WI38 (cell line): ENCODE measurements around the gene OR5D18.
"Not testable (repeated sequence)": the region's sequence is repeated elsewhere in the genome, so short reads cannot be mapped to it uniquely, and the experiment has no call there.

ENCODE experiments used
- H3K4me3 ChIP-seq: 2 replicates; pipeline ENCODE4 v1.5.1; 2011; ENCODE audit warnings: low read depth, mild to moderate bottlenecking, control low read depth, low read length
- TF ChIP-seq, protein P1 (sequence below): IDR thresholded peaks from 2 replicates; pipeline ENCODE4 v1.5.1; 2012; ENCODE audit warnings: low read depth, mild to moderate bottlenecking, control low read depth, low read length

The OR5D18 gene

DNA sequence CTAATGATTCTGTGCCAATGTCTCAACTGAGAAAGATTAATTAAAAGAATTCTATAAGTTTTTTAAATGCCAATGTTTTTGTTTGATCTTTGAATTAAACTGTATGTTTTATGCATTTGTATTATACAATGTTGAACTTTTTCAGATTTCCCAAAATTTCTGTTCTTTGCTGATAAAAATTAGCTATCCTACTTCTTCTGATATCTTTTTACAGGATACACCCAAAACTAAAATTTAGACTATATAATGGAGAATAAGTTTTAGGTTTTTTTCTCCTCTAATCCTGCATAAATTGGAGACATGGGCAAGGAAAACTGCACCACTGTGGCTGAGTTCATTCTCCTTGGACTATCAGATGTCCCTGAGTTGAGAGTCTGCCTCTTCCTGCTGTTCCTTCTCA lies 7.5 kb downstream of the OR5D18 start, which contains the start of gene OR5L2:
Gene OR5L2 (plus strand): TSS at position 301 of the 400 bp plus-strand sequence. CDS start 0 bp downstream, at position 301.
- TF ChIP-seq, protein P1, sequence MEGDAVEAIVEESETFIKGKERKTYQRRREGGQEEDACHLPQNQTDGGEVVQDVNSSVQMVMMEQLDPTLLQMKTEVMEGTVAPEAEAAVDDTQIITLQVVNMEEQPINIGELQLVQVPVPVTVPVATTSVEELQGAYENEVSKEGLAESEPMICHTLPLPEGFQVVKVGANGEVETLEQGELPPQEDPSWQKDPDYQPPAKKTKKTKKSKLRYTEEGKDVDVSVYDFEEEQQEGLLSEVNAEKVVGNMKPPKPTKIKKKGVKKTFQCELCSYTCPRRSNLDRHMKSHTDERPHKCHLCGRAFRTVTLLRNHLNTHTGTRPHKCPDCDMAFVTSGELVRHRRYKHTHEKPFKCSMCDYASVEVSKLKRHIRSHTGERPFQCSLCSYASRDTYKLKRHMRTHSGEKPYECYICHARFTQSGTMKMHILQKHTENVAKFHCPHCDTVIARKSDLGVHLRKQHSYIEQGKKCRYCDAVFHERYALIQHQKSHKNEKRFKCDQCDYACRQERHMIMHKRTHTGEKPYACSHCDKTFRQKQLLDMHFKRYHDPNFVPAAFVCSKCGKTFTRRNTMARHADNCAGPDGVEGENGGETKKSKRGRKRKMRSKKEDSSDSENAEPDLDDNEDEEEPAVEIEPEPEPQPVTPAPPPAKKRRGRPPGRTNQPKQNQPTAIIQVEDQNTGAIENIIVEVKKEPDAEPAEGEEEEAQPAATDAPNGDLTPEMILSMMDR: no peak

DNA sequence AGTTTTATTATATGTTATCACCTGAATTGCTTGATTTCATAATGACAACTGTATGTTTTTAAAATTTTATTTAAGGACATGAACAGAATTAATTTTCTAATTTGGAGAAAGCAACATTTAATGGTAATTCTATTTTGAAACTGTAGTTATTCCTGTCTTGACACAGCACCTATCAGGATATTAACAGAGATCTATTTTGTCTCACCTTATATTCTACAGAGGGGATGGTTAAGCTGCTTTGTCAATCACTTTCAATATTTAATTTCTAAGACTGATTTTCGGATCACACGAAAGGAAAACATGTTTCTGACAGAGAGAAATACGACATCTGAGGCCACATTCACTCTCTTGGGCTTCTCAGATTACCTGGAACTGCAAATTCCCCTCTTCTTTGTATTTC lies 19.0 kb downstream of the OR5D18 start, which contains the start of gene OR5D16:
Gene OR5D16 (plus strand): TSS at position 301 of the 400 bp plus-strand sequence. CDS start 0 bp downstream, at position 301.
- TF ChIP-seq, protein P1: no peak
- no peak within 1 kb of the TSS for H3K4me3 ChIP-seq

More for the DNA sequence above, 7.5 kb downstream of the OR5D18 start, which contains the start of gene OR5L2:
- H3K4me3 ChIP-seq: no peak within 1 kb of the TSS

DNA sequence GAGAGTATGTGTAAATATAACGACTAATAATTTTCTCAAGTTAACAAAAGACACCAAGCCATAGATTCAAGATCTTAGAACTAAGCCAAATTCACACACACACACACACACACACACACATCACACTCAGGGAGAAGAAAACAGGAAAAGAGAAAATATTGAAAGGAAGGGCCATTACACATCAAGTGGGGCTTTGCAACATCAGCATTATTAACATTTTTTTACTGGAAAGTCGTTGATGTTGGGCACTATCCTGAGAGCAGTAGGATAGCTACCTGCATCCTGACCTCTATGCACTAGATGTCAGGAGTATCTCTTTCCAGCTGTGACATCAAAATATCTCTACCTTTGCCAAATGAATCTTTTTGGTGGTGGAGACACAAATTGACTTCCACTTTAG lies 28.0 kb downstream of the OR5D18 start:
- TF ChIP-seq, protein P1: no peak
- H3K4me3 ChIP-seq: no peak overlapping the region

DNA sequence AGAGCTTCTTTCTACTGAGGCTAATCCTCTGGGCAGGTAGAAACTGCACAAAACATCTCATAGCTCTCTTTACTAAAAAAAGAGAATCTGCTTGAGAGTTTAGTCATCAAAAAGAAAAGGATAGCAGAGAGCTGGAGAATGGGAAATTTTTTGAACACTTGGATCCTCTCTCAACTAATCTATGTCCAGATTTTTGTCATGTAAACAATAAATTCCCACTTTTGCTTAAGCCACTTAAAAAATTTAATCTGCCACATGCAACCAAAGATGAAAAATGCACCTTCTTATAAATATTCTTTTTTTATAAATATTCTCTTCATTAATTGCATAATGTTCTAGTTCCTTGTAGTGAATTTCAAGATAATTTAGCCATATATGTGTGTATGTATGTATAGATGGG lies 29.6 kb downstream of the OR5D18 start:
- TF ChIP-seq, protein P1: no peak
- H3K4me3 ChIP-seq: no peak overlapping the region

DNA sequence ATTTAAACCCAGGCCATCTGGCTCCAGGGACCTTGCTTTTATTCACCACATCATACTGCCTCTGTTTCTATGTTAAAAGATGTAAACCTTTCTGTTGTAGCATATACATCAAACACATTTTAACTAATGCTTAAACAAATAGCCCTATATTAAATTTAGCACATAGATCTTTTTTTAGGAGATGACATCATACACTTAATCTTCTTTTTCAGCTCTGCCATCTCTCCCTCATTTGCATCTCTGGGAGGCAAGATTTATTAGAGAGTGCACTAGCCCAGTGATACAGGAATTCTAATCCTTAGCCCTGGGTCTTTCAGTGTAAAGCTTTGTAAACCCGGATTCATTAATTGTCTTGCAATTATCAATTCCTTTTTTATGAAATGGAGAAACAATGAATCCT lies 32.7 kb downstream of the OR5D18 start:
- TF ChIP-seq, protein P1: no peak

DNA sequence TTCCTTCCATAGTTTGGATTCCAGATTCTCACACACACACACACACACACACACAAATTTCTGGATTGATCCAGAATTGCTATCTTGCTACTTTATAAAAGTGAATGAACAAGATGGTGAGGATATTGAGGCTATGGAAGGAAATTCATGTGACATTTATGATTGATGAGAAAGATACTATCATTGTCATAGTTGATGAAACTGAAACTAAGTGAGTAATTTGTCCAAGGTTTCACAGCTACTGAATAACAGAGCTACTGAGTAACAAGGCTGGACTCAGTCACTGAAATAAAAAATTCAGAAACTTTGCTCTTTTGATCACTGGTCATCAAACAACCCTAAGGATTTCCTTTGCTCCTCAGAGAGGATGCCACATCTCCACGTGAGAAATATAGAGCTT lies 35.3 kb downstream of the OR5D18 start:
- H3K4me3 ChIP-seq: no peak overlapping the region
- TF ChIP-seq, protein P1: no peak

More for the DNA sequence above, 32.7 kb downstream of the OR5D18 start:
- no peak overlapping the region for H3K4me3 ChIP-seq

DNA sequence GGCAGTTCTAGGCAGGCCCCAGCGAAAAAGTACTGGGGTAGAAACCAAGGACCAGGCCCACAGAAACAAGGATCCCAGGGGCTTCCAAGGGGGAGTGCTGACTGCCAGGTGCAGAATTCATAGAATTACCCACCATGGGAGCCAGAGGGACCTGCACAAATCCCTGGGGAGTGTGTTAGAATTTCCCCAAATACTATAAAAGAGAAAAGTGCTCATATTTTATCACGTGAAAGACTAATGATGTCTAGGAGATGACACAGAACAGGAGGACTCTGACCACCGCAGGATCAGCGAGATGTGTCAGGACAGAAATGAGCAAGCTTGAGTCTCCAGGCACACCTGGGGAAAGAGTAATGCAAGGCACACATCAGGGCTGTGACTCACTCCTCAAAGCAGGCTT lies 47.9 kb downstream of the OR5D18 start:
- not testable (repeated sequence) for H3K4me3 ChIP-seq
